Endothelial cell of umbilical vein (primary cell): ENCODE results near the gene VAV2. TPM values are rescaled to one million over a fixed set of nuclear protein-coding genes. Genes with fewer than 3 reads are reported as not detected.

ENCODE experiments used
- BruUV-seq: library from RNA; stranded (reverse); fragments of 400-500 nt; replicated peaks from 2 replicates; lab custom pipeline; 2021; lab: Mats Ljungman, UMichigan
- CTCF ChIA-PET: fragments of 300-600, 350-600 bp; sonication (Branson Sonifier 250); formaldehyde crosslinking; loops from one replicate; lab custom pipeline; 2021; ENCODE audit warnings: antibody characterized with exemption, inconsistent platforms; lab: Charles Lee
- POLR2A ChIA-PET: fragments of 300-600, 350-600 bp; sonication (Branson Sonifier 250); formaldehyde crosslinking; loops from one replicate; lab custom pipeline; 2021; ENCODE audit warnings: antibody characterized with exemption, inconsistent platforms; lab: Charles Lee
- DNase-seq: peaks from one replicate; pipeline ENCODE4 v3.0.0-alpha.2; 2011; ENCODE audit warnings: low read depth, low spot score
- FAIRE-seq: peaks from 2 replicates; lab custom pipeline; 2011; peaks lifted over from hg19 to GRCh38; lab: Jason Lieb, UNC
- H2AFZ ChIP-seq: 2 replicates; pipeline ENCODE4 v1.6.0; 2012; ENCODE audit warnings: low read depth, low read length, control low read depth, inconsistent platforms
- H3K27ac ChIP-seq: 2 replicates; pipeline ENCODE4 v1.5.1; 2011; ENCODE audit warnings: low read depth, mild to moderate bottlenecking, control low read depth, low read length, moderate library complexity; ENCODE audit not compliant: insufficient read depth
- H3K27me3 ChIP-seq, 2 experiments: 2 replicates each; pipeline versions ENCODE4 v1.6.0 to v1.6.1; 2011; ENCODE audit warnings: low read length in 2 of 2, mixed read lengths in 1 of 2; ENCODE audit not compliant: control insufficient read depth in 2 of 2, insufficient read depth in 2 of 2
- H3K36me3 ChIP-seq, 2 experiments: 2 replicates in 1 of 2; 3 replicates in 1 of 2; pipeline ENCODE4 v1.5.1; 2011; ENCODE audit warnings: low read length in 2 of 2, mild to moderate bottlenecking in 1 of 2, moderate library complexity in 1 of 2; ENCODE audit not compliant: control insufficient read depth in 2 of 2, insufficient read depth in 2 of 2; ENCODE audit errors: extremely low read depth in 1 of 2
- H3K4me1 ChIP-seq: 3 replicates; pipeline ENCODE4 v1.5.1; 2011; ENCODE audit warnings: mild to moderate bottlenecking, low read length; ENCODE audit not compliant: control insufficient read depth, insufficient read depth; ENCODE audit errors: extremely low read depth
- H3K4me2 ChIP-seq: 2 replicates; pipeline ENCODE4 v1.6.1; 2011; ENCODE audit warnings: low read length, control low read depth, mixed read lengths; ENCODE audit not compliant: insufficient read depth
- H3K4me3 ChIP-seq, 3 experiments: fragments of 200-600 bp in 1 of 3; sonication (generic), shearing (Covaris generic) in 1 of 3; replicated peaks in 1 of 3; 2 replicates each; pipeline ENCODE4 v1.5.1; 2011 to 2016; ENCODE audit warnings: control low read depth in 3 of 3, low read length in 3 of 3, mild to moderate bottlenecking in 2 of 3, inconsistent platforms in 1 of 3, low read depth in 1 of 3, moderate library complexity in 1 of 3; ENCODE audit not compliant: insufficient read depth in 1 of 3
- H3K79me2 ChIP-seq: 2 replicates; pipeline ENCODE4 v1.6.0; 2012; ENCODE audit warnings: low read length, inconsistent platforms; ENCODE audit not compliant: control insufficient read depth, insufficient read depth
- H3K9ac ChIP-seq: replicated peaks from 2 replicates; pipeline ENCODE3; 2011; ENCODE audit warnings: low read length, control low read depth; ENCODE audit not compliant: insufficient read depth; ENCODE audit errors: extremely low read depth
- H3K9me1 ChIP-seq: replicated peaks from 3 replicates; pipeline ENCODE4 v1.6.0; 2011; ENCODE audit warnings: mild to moderate bottlenecking, low read length; ENCODE audit not compliant: control insufficient read depth, insufficient read depth; ENCODE audit errors: extremely low read depth
- H3K9me3 ChIP-seq: replicated peaks from 2 replicates; pipeline ENCODE4 v1.5.1; 2012; ENCODE audit warnings: low read length, inconsistent platforms; ENCODE audit not compliant: control insufficient read depth, insufficient read depth
- H4K20me1 ChIP-seq: replicated peaks from 2 replicates; pipeline ENCODE3; 2011; ENCODE audit warnings: mild to moderate bottlenecking, low read length; ENCODE audit not compliant: control insufficient read depth, insufficient read depth; ENCODE audit errors: extremely low read depth
- CTCF ChIP-seq, 2 donors: IDR thresholded peaks; 1 replicate in 1 of 2; 2 replicates in 1 of 2; pipeline ENCODE4 v1.5.1; 2011; ENCODE audit warnings: low read length in 2 of 2, mild to moderate bottlenecking in 2 of 2, moderate library complexity in 2 of 2, control low read depth in 1 of 2, inconsistent platforms in 1 of 2, low read depth in 1 of 2; ENCODE audit not compliant: insufficient read depth in 1 of 2; ENCODE audit errors: extremely low read depth in 1 of 2
- EZH2 ChIP-seq: IDR thresholded peaks from 2 replicates; pipeline ENCODE4 v1.6.1; 2012; ENCODE audit warnings: borderline replicate concordance, low read depth, mild to moderate bottlenecking, moderate library complexity, low read length, inconsistent platforms; ENCODE audit not compliant: severe bottlenecking
- FOS ChIP-seq: IDR thresholded peaks from 2 replicates; pipeline ENCODE4 v1.6.1; 2011; ENCODE audit warnings: mild to moderate bottlenecking, low read length, moderate library complexity, borderline replicate concordance; ENCODE audit not compliant: insufficient read depth
- GATA2 ChIP-seq: IDR thresholded peaks from 2 replicates; pipeline ENCODE4 v1.7.0; 2011; ENCODE audit warnings: low read depth, mild to moderate bottlenecking, moderate library complexity, mixed read lengths, low read length; ENCODE audit not compliant: insufficient read length, insufficient read depth
- JUN ChIP-seq: IDR thresholded peaks from 2 replicates; pipeline ENCODE4 v1.6.1; 2011; ENCODE audit warnings: borderline replicate concordance, low read depth; ENCODE audit not compliant: insufficient read length, insufficient read depth
- MAX ChIP-seq: IDR thresholded peaks from 2 replicates; pipeline ENCODE4 v1.6.1; 2011; ENCODE audit not compliant: insufficient read depth, insufficient read length
- MYC ChIP-seq: IDR thresholded peaks from one replicate; pipeline ENCODE4 v1.6.1; 2011; ENCODE audit warnings: mild to moderate bottlenecking, low read depth, low read length
- POLR2A ChIP-seq: IDR thresholded peaks from 2 replicates; pipeline ENCODE4 v1.6.1; 2012; ENCODE audit warnings: low read depth, mild to moderate bottlenecking, control low read depth, low read length
- POLR2AphosphoS5 ChIP-seq: IDR thresholded peaks from 2 replicates; pipeline ENCODE4 v1.6.1; 2012; ENCODE audit warnings: low read depth, mild to moderate bottlenecking, control low read depth, low read length, moderate library complexity; ENCODE audit not compliant: insufficient read depth
- dilution Hi-C: fragments of 300-500 bp; cut with MboI; formaldehyde crosslinking; loops from one replicate; pipeline ENCODE4 v1.15.0; 2019; ENCODE audit warnings: low sequenced_read_pairs; ENCODE audit not compliant: extremely low pct_ligation_motif_present
- intact Hi-C: fragments of 100-400 bp; cut with micrococcal nuclease; formaldehyde crosslinking; loops from one replicate; pipeline ENCODE4 v1.10.0; 2022
- polyA plus RNA-seq, 4 experiments: library from polyadenylated mRNA; depleted of rRNA in 3 of 4; stranded (reverse) in 3 of 4; unstranded in 1 of 4; fragments of >200 nt; gene quantifications; 2 replicates each; pipeline versions ENCODE4 v1.2.1 to v1.2.3, GENCODE V29; 2011 to 2012; ENCODE audit warnings: missing spikeins in 1 of 4
- total RNA-seq: library from RNA; stranded (reverse); gene quantifications from 2 replicates; pipeline ENCODE4 v1.2.3, GENCODE V29; 2021

Gene VAV2
- total and polyA plus RNA-seq, 2 donors (not counting 3 experiments of a cell fraction or from before 2014, with no cell fraction given), result 10.6 to 30.6 TPM

GRCh38 chr9:133769511-133770075 is 222.5 kb downstream of the VAV2 start:
- POLR2A ChIA-PET, result no interaction called here
- FAIRE-seq, result no peak

GRCh38 chr9:133768859-133769510 is 223.1 kb downstream of the VAV2 start:
- DNase-seq (no peak), FAIRE-seq (no peak)
- Histone ChIP-seq H3K9me3 (no peaks in the 10 kb centered on the region), H3K4me2 (no peak overlapping the region), H3K36me3 (peaks cover 0 to 21% of the 10 kb centered on the region in 2 experiments), H4K20me1 (no peaks in the 10 kb centered on the region), H3K27me3 (no peaks in the 10 kb centered on the region), H2AFZ (no peak overlapping the region), H3K79me2 (no peaks in the 10 kb centered on the region), H3K27ac (no peak overlapping the region), H3K9me1 (no peaks in the 10 kb centered on the region), H3K9ac (no peak overlapping the region), H3K4me1 (no peaks in the 10 kb centered on the region), H3K4me3 (no peak overlapping the region)
- CTCF ChIA-PET, result interaction anchor here (1.2 to 2.9 kb wide), 4 partner anchors 13 to 225 kb away, joined by 3 to 23 read pairs (median 4); no protein-coding TSS in a partner anchor
- BruUV-seq, result no TSS peak
- POLR2A ChIA-PET, result no interaction called here
- intact Hi-C loops (no loop called here), dilution Hi-C loops (no loop called here)
- TF ChIP-seq EZH2 (no peak), POLR2A (no peak), MAX (no peak), CTCF (IDR thresholded peaks at IDR 0.05; ENCODE audit: extremely low read depth in 1 of 2, insufficient read depth in 1 of 2, low read depth in 1 of 2, low read length in 2 of 2) (no peak), FOS (no peak), JUN (no peak), MYC (no peak), GATA2 (no peak), POLR2AphosphoS5 (no peak)

More at GRCh38 chr9:133769511-133770075, 222.5 kb downstream of the VAV2 start:
- Histone ChIP-seq H2AFZ (no peak overlapping the region), H3K27ac (no peak overlapping the region), H3K9me1 (no peaks in the 10 kb centered on the region), H3K4me3 (no peak overlapping the region), H3K9me3 (no peaks in the 10 kb centered on the region), H4K20me1 (no peaks in the 10 kb centered on the region), H3K79me2 (no peaks in the 10 kb centered on the region), H3K27me3 (no peaks in the 10 kb centered on the region), H3K9ac (no peak overlapping the region), H3K4me2 (no peak overlapping the region), H3K4me1 (no peaks in the 10 kb centered on the region), H3K36me3 (peaks cover 3 to 27% of the 10 kb centered on the region in 2 experiments)
- intact Hi-C loops, result no loop called here
- no peak for DNase-seq
- TF ChIP-seq MAX, result no peak
- CTCF ChIA-PET, result interaction anchor here (1.2 to 2.9 kb wide), 4 partner anchors 12 to 224 kb away, joined by 3 to 23 read pairs (median 4); no protein-coding TSS in a partner anchor
- BruUV-seq, result no TSS peak
- dilution Hi-C loops, result no loop called here
